CD4-positive, CD25-positive, alpha-beta regulatory T cell (primary cell): ENCODE data around the gene LRRC32. TPM values are rescaled to one million over a fixed set of nuclear protein-coding genes. Genes with fewer than 3 reads are reported as not detected.

Experiments used
- ATAC-seq, 2 donors: fragments of 150-1000 bp; cut with Tn5 transposase; one replicate each; pipeline ENCODE4 v1.10.0; 2021; ENCODE audit warnings: low read depth in 2 of 2, moderate number of reproducible peaks in 2 of 2, moderate library complexity in 1 of 2
- DNase-seq, 3 donors: peaks; one replicate each; pipeline versions ENCODE4 v3.0.0 to v3.0.0-alpha.2; 2012 to 2022; ENCODE audit warnings: mixed read lengths in 1 of 3
- H3K27ac ChIP-seq: one replicate; pipeline ENCODE4 v1.7.0; 2013; ENCODE audit warnings: mild to moderate bottlenecking, low read length; ENCODE audit not compliant: insufficient read depth, poor library complexity, severe bottlenecking
- H3K27me3 ChIP-seq: one replicate; pipeline ENCODE4 v1.7.0; 2013; ENCODE audit warnings: low read length; ENCODE audit not compliant: control insufficient read depth, insufficient read depth
- H3K36me3 ChIP-seq: one replicate; pipeline ENCODE4 v1.7.0; 2013; ENCODE audit warnings: mild to moderate bottlenecking, low read length, moderate library complexity; ENCODE audit not compliant: control insufficient read depth, insufficient read depth
- H3K4me1 ChIP-seq: 2 replicates; pipeline ENCODE4 v1.7.0; 2013; ENCODE audit warnings: mild to moderate bottlenecking, low read length; ENCODE audit not compliant: insufficient read depth, control insufficient read depth, poor library complexity, severe bottlenecking
- H3K4me3 ChIP-seq: one replicate; pipeline ENCODE4 v1.7.0; 2013; ENCODE audit warnings: low read depth, mild to moderate bottlenecking, low read length, moderate library complexity
- H3K9me3 ChIP-seq, 2 experiments: 1 replicate in 1 of 2; 2 replicates in 1 of 2; pipeline ENCODE4 v1.7.0; 2013; ENCODE audit warnings: low read length in 2 of 2, mild to moderate bottlenecking in 1 of 2, moderate library complexity in 1 of 2; ENCODE audit not compliant: control insufficient read depth in 2 of 2
- H3K27ac Mint-ChIP-seq, 3 donors: one replicate each; pipeline ENCODE4 v1.8.0; 2020 to 2022; ENCODE audit warnings: mild to moderate bottlenecking in 3 of 3, mixed read lengths in 3 of 3, moderate library complexity in 2 of 3
- H3K27me3 Mint-ChIP-seq: one replicate; pipeline ENCODE4 v1.8.0; 2022; ENCODE audit warnings: mild to moderate bottlenecking, mixed read lengths
- H3K36me3 Mint-ChIP-seq: one replicate; pipeline ENCODE4 v1.8.0; 2020; ENCODE audit warnings: mixed read lengths
- H3K4me1 Mint-ChIP-seq, 4 donors: one replicate each; pipeline ENCODE4 v1.8.0; 2020 to 2022; ENCODE audit warnings: mixed read lengths in 4 of 4, mild to moderate bottlenecking in 1 of 4
- H3K4me3 Mint-ChIP-seq, 4 donors: one replicate each; pipeline ENCODE4 v1.8.0; 2020 to 2022; ENCODE audit warnings: mild to moderate bottlenecking in 4 of 4, mixed read lengths in 4 of 4, moderate library complexity in 3 of 4
- H3K9me3 Mint-ChIP-seq, 7 donors: one replicate each; pipeline ENCODE4 v1.8.0; 2020 to 2022; ENCODE audit warnings: mixed read lengths in 7 of 7, mild to moderate bottlenecking in 3 of 7, moderate library complexity in 2 of 7
- polyA plus RNA-seq, 4 donors: library from polyadenylated mRNA; unstranded; fragments of 300-500 nt; fragmentation: Illumina TruSeq; gene quantifications; one replicate each; pipeline ENCODE4 v1.2.3, GENCODE V29; 2021
- total RNA-seq: library from RNA; stranded (reverse); gene quantifications from one replicate; pipeline ENCODE4 v1.2.3, GENCODE V29; 2022

Gene LRRC32
- total and polyA plus RNA-seq, 5 donors from 2014 or later, result 5.0 to 71.4 (median 6.2) TPM

DNA sequence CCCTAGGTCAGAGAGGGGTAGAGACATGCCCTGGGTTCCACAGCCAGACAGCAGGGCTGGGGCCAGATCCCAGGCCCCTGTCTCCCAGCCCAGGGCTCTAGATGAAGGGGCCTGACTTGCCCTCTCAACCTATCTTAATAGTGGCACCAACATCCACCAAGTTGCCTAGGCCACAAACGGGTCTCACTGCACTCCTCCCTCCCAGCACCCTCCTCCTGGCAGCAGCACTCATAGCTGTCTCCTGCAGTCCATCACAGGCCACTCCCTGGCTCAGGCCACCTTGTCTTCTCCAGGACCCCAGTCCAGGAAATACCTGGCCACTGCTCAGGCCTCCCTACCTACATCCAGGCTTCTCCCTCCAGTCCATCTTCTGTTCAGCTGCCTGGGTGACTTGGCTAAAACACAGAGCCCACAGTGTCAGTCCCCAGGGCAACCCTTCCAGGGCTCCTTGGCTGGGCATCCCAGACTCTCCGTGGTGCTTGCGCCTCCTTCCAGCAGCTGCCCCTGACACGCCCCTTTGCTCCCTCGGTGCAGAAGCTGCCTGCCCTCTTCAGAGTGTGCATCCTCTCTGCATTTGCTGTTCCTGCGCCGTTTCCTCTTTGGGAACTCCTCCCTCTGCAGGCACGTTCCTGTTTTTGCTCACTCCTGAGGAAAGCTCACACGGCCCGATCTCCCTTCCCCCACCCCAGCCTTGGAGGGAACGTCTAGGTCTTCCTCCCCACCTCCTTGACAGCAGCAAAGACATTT lies 40.5 kb downstream of the LRRC32 start:
- Histone ChIP-seq H3K27ac (peak overlapping the region; percentile 77), H3K36me3 (no peaks in the 10 kb centered on the region), H3K9me3 (peaks cover 4 to 7% of the 10 kb centered on the region in 2 experiments), H3K4me3 (peak overlapping the region; percentile 34), H3K4me1 (peaks cover 44% of the 10 kb centered on the region), H3K27me3 (no peaks in the 10 kb centered on the region)
- peak in 1 of 3 donors; percentile 37 for DNase-seq
- H3K27ac Mint-ChIP-seq, result peak overlapping the region; percentile 92 to 95 (median 94)
- H3K4me3 Mint-ChIP-seq, result peak overlapping the region; percentile 35 to 62 (median 43)
- H3K36me3 Mint-ChIP-seq, result no peaks in the 10 kb centered on the region
- peak; percentile 11 to 35 for ATAC-seq
- H3K4me1 Mint-ChIP-seq, result peaks cover 20 to 53% (median 42%) of the 10 kb centered on the region in 4 donors
- no peaks in the 10 kb centered on the region for H3K27me3 Mint-ChIP-seq
- peaks cover 0 to 10% (median 1%) of the 10 kb centered on the region in 7 donors for H3K9me3 Mint-ChIP-seq

- H3K9me3 ChIP-seq, result peaks cover 4 to 7% of the 10 kb centered on the region in 2 experiments
- peaks cover 20 to 53% (median 42%) of the 10 kb centered on the region in 4 donors for H3K4me1 Mint-ChIP-seq
- H3K36me3 Mint-ChIP-seq, result no peaks in the 10 kb centered on the region
- DNase-seq, result peak; percentile 64 to 90 (median 77)
- no peak overlapping the region for H3K4me3 ChIP-seq
- peak overlapping the region; percentile 92 to 95 (median 94) for H3K27ac Mint-ChIP-seq
- H3K9me3 Mint-ChIP-seq, result peaks cover 0 to 10% (median 1%) of the 10 kb centered on the region in 7 donors
- peak; percentile 70 to 72 for ATAC-seq
- H3K4me3 Mint-ChIP-seq, result peak overlapping the region; percentile 35 to 56 (median 43)
- H3K27ac ChIP-seq, result peak overlapping the region; percentile 77
- H3K4me1 ChIP-seq, result peaks cover 44% of the 10 kb centered on the region
- H3K27me3 ChIP-seq, result no peaks in the 10 kb centered on the region
- H3K27me3 Mint-ChIP-seq, result no peaks in the 10 kb centered on the region
- no peaks in the 10 kb centered on the region for H3K36me3 ChIP-seq
Observed at GRCh38 chr11:76629116-76629852, 41.3 kb downstream of the LRRC32 start.

GRCh38 chr11:76628408-76628947 lies 42.1 kb downstream of the LRRC32 start:
- no peak for ATAC-seq
- H3K4me3 Mint-ChIP-seq, result peak overlapping the region in 2 of 4 donors; percentile 11 to 30
- peaks cover 0 to 10% (median 1%) of the 10 kb centered on the region in 7 donors for H3K9me3 Mint-ChIP-seq
- Histone ChIP-seq H3K4me1 (peaks cover 44% of the 10 kb centered on the region), H3K36me3 (no peaks in the 10 kb centered on the region), H3K9me3 (peaks cover 4 to 7% of the 10 kb centered on the region in 2 experiments), H3K27ac (peak overlapping the region; percentile 76), H3K4me3 (no peak overlapping the region), H3K27me3 (no peaks in the 10 kb centered on the region)
- DNase-seq, result peak; percentile 15 to 41 (median 27)
- H3K4me1 Mint-ChIP-seq, result peaks cover 20 to 53% (median 42%) of the 10 kb centered on the region in 4 donors
- peak overlapping the region; percentile 92 to 95 (median 94) for H3K27ac Mint-ChIP-seq
- H3K36me3 Mint-ChIP-seq, result no peaks in the 10 kb centered on the region
- H3K27me3 Mint-ChIP-seq, result no peaks in the 10 kb centered on the region

- ATAC-seq (no peak), DNase-seq (peak in 1 of 3 donors; percentile 64)
- H3K27ac Mint-ChIP-seq, result peak overlapping the region; percentile 87 to 95 (median 92)
- H3K9me3 Mint-ChIP-seq, result peaks cover 0 to 10% (median 1%) of the 10 kb centered on the region in 7 donors
- Histone ChIP-seq H3K27ac (no peak overlapping the region), H3K27me3 (no peaks in the 10 kb centered on the region), H3K9me3 (peaks cover 4 to 7% of the 10 kb centered on the region in 2 experiments), H3K36me3 (no peaks in the 10 kb centered on the region), H3K4me1 (peaks cover 44% of the 10 kb centered on the region), H3K4me3 (no peak overlapping the region)
- H3K4me3 Mint-ChIP-seq, result no peak overlapping the region
- no peaks in the 10 kb centered on the region for H3K36me3 Mint-ChIP-seq
- no peaks in the 10 kb centered on the region for H3K27me3 Mint-ChIP-seq
- H3K4me1 Mint-ChIP-seq, result peaks cover 18 to 51% (median 42%) of the 10 kb centered on the region in 4 donors
Observed at GRCh38 chr11:76627606-76628005, 42.9 kb downstream of the LRRC32 start.

DNA sequence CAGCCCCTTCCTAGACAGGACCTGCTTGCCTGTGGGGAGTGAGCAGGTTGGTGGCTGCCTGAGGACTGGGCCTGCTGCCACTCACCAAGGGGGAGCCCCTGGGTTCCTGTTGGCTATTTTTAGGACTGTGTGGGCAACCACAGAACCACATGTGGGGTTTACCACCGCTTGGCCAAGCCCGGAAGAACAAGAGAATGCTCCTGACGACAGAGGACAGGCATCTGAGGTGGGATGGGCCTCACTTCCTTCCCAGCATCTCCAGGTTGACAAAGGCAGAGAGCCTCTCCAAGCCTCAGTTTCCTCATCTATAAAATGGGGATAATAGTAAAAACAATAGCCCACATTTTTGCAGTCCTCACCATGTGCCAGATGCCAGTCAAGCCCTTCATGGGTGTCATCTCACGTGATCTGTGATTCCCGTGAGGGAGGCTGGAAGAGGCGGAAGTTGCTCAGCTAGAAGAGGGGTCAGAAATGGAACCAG lies 43.6 kb downstream of the LRRC32 start:
- Histone ChIP-seq H3K4me1 (peaks cover 44% of the 10 kb centered on the region), H3K27me3 (no peaks in the 10 kb centered on the region), H3K9me3 (peaks cover 4 to 7% of the 10 kb centered on the region in 2 experiments), H3K27ac (no peak overlapping the region), H3K36me3 (no peaks in the 10 kb centered on the region), H3K4me3 (no peak overlapping the region)
- peak overlapping the region in 3 of 4 donors; percentile 13 to 41 (median 14) for H3K4me3 Mint-ChIP-seq
- peaks cover 0 to 10% (median 1%) of the 10 kb centered on the region in 7 donors for H3K9me3 Mint-ChIP-seq
- H3K4me1 Mint-ChIP-seq, result peaks cover 13 to 49% (median 41%) of the 10 kb centered on the region in 4 donors
- peak; percentile 32 to 41 for ATAC-seq
- no peaks in the 10 kb centered on the region for H3K27me3 Mint-ChIP-seq
- peak; percentile 35 to 83 (median 39) for DNase-seq
- H3K27ac Mint-ChIP-seq, result peak overlapping the region in 2 of 3 donors; percentile 51 to 92
- H3K36me3 Mint-ChIP-seq, result no peaks in the 10 kb centered on the region

DNA sequence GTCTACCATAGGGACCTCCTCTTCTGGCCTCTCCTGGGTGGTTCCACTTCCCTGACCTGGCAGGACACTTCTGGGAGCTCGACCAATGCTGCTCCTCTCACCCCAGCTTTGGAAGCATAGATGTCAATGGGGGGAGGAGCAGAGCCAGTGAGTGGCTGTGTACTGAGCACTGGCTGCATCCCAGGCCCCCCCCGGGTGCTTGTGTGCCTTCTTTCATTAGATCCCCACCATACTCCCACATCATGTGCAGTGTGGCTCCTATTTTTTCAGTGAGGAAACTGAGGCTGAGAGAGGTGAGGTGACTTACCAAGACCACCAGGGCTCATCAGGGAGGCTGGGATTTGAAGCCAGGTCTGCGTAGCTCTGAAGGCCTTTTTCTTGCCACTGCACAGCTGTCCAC lies 44.3 kb downstream of the LRRC32 start:
- H3K4me1 ChIP-seq, result peaks cover 44% of the 10 kb centered on the region
- ATAC-seq (no peak), DNase-seq (no peak)
- no peak overlapping the region for H3K4me3 ChIP-seq
- no peak overlapping the region for H3K4me3 Mint-ChIP-seq
- H3K4me1 Mint-ChIP-seq, result peaks cover 10 to 47% (median 40%) of the 10 kb centered on the region in 4 donors
- H3K9me3 Mint-ChIP-seq, result peaks cover 0 to 10% (median 1%) of the 10 kb centered on the region in 7 donors
- H3K36me3 ChIP-seq, result no peaks in the 10 kb centered on the region
- H3K36me3 Mint-ChIP-seq, result no peaks in the 10 kb centered on the region
- no peak overlapping the region for H3K27ac Mint-ChIP-seq
- peaks cover 4 to 7% of the 10 kb centered on the region in 2 experiments for H3K9me3 ChIP-seq
- no peak overlapping the region for H3K27ac ChIP-seq
- no peaks in the 10 kb centered on the region for H3K27me3 ChIP-seq
- no peaks in the 10 kb centered on the region for H3K27me3 Mint-ChIP-seq

DNA sequence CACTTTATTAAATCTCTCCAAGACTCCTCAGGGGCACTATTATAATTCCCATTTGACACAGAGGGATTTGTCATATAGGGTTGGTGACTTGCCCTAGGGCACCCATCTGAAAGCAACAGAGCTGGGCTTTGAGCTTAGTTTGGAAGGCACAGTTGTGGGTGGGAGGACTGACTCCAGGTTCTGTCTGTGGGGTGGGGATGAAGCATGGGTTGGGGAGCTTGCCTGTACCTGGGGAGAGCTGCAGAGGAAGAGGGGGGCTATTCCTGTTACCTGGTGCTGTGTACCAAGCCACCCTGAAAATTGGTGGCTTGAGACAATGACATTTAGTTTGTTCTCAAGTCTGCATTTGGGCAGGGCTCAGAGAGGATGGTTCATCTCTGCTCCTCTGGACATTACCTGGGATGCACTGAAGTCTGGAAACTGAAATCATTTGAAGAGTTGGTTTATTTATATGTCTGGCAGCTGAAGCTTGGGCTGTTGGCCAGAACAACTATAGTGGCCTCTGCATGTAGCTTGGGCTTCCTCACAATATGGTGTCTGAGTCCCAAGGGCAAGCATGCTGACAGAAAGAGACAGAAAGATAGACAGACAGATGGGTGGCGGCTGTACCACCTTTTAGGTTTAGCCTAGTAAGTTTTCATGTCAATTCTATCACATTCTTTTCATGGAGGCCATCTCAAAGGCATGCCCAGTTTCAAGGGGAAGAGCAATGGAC lies 44.9 kb downstream of the LRRC32 start:
- no peaks in the 10 kb centered on the region for H3K27me3 Mint-ChIP-seq
- Histone ChIP-seq H3K27ac (no peak overlapping the region), H3K4me1 (peaks cover 44% of the 10 kb centered on the region), H3K27me3 (no peaks in the 10 kb centered on the region), H3K36me3 (no peaks in the 10 kb centered on the region), H3K4me3 (no peak overlapping the region), H3K9me3 (peaks cover 4 to 7% of the 10 kb centered on the region in 2 experiments)
- H3K4me1 Mint-ChIP-seq, result peaks cover 10 to 43% (median 39%) of the 10 kb centered on the region in 4 donors
- no peaks in the 10 kb centered on the region for H3K36me3 Mint-ChIP-seq
- H3K27ac Mint-ChIP-seq, result peak overlapping the region in 1 of 3 donors; percentile 52
- H3K9me3 Mint-ChIP-seq, result peaks cover 0 to 10% (median 1%) of the 10 kb centered on the region in 7 donors
- ATAC-seq (no peak), DNase-seq (no peak)
- H3K4me3 Mint-ChIP-seq, result no peak overlapping the region
